Measurements from ENCODE around the gene PTPRM.
A peak's percentile ranks its signal among the peaks of the same experiment; 100 is the strongest.

PTPRM gene

GRCh38 chr18:7908681-7909299 lies 341.7 kb downstream of the PTPRM start:
- no peak for DNase-seq

GRCh38 chr18:7914834-7915670 lies 347.9 kb downstream of the PTPRM start:
- DNase-seq, result no peak

GRCh38 chr18:7918701-7919100 lies 351.6 kb downstream of the PTPRM start:
- DNase-seq, result no peak

GRCh38 chr18:7919565-7919964 lies 352.4 kb downstream of the PTPRM start:
- no peak for DNase-seq

- no peak for DNase-seq
These were observed 354.9 kb downstream of the PTPRM start for GRCh38 chr18:7921938-7922587.

GRCh38 chr18:7923105-7923504 lies 356.0 kb downstream of the PTPRM start:
- DNase-seq, result no peak

GRCh38 chr18:7924616-7925015 lies 357.5 kb downstream of the PTPRM start:
- no peak for DNase-seq

GRCh38 chr18:7926526-7926925 lies 359.4 kb downstream of the PTPRM start:
- DNase-seq, result peak; percentile 24

GRCh38 chr18:7927119-7927518 lies 360.0 kb downstream of the PTPRM start:
- no peak for DNase-seq

GRCh38 chr18:7931763-7932162 lies 364.6 kb downstream of the PTPRM start:
- no peak for DNase-seq

- DNase-seq, result no peak
These were observed 370.2 kb downstream of the PTPRM start for GRCh38 chr18:7937268-7937667.

- DNase-seq, result no peak
These were observed 372.4 kb downstream of the PTPRM start for GRCh38 chr18:7939521-7939920.

GRCh38 chr18:7940379-7940778 lies 373.3 kb downstream of the PTPRM start:
- DNase-seq, result no peak

GRCh38 chr18:7940971-7941370 lies 373.9 kb downstream of the PTPRM start:
- no peak for DNase-seq

GRCh38 chr18:7941533-7941932 lies 374.4 kb downstream of the PTPRM start:
- DNase-seq, result peak; percentile 82

GRCh38 chr18:7945882-7946281 lies 378.8 kb downstream of the PTPRM start:
- no peak for DNase-seq

GRCh38 chr18:7946734-7947377 lies 379.7 kb downstream of the PTPRM start:
- DNase-seq, result no peak

GRCh38 chr18:7950380-7951136 lies 383.4 kb downstream of the PTPRM start:
- no peak for DNase-seq

- no peak for DNase-seq
These were observed 386.2 kb downstream of the PTPRM start for GRCh38 chr18:7953095-7953958.

- DNase-seq, result no peak
These were observed 387.1 kb downstream of the PTPRM start for GRCh38 chr18:7954238-7954637.

GRCh38 chr18:7955175-7955574 lies 388.1 kb downstream of the PTPRM start:
- DNase-seq, result no peak

GRCh38 chr18:7957297-7957696 lies 390.2 kb downstream of the PTPRM start:
- DNase-seq, result no peak

Measured in NCI-H1092 (cell line).